KG1 (cell line): ENCODE measurements around the gene ATP13A2.

Source experiments
- DNase-seq: peaks from one replicate; lab custom pipeline; 2025; lab: John Stamatoyannopoulos, UW

Gene ATP13A2

DNA sequence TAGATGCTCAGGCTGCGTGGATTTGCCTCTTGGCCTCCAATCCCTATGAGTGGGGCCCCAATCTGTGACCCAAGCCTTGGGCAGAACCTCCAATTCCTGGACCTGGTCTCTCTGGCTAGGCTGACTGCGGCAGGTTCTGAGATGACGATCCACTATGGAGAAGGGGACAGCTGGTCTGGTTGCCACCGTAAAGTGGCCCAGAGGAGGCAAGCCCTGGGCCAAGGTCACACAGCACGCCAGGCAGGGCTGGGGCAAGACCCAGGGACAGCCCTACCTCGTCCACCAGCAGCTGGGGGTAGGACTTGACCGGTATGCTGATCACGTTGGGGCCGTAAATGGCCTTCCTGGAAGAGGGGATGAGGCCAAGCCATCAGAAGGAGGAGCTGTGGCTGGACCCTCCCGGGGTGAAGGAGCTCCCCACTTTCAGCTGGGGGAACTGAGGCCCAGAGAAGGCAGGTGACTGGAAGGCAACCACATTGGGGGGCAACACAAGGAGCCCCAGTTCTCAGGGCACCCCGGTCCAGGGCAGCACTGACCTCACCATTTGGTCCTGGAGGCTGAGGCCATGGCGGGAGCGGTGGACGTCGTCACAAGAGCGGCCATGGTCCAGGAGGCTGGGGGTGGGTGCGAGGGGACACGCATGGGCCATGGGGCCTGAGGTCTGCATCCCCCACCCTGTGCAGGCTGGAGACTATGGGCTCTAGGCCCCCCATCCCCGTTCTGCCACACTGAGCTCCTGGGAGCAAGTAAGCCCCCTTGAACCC, 9.8 kb downstream of the ATP13A2 start:
- DNase-seq = no peak

DNA sequence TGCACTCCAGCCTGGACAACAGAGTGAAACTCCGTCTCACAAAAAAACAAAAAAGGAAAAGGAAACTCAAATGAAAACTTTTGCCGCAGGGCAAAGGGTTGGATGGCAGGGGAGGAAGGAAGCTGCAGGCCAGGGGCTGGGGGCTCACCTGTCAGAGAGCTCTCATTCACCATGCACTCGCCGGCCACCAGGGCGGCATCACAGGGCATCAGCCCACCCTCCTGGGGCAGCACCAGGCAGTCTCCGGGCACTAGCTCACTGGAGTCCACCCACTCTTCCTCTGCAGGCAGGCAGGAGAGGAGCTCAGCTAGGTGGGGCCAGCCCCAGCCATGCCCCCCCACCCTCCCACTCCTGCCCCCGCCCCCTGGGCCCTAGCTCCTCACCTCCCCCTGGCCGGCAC, 11.9 kb downstream of the ATP13A2 start:
- DNase-seq = no peak

DNA sequence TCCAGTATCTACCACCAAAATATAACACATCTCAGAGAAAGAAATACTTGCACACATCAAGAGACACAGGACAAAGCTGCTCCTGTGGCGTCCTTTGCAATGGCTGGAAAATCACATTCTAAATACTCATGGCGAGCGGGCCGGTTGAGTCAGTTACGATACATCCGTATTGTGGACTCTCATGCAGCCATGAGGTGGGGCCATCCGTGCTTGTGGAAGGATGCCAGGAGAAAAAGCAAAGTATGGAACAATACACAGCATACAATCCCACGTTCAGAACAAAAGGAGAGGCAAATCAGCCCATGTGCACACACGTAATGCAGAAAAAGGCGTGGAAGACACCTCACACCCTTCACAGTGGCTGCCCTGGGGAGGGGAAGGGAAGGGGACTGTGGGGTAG, 13.1 kb downstream of the ATP13A2 start:
- no peak for DNase-seq

DNA sequence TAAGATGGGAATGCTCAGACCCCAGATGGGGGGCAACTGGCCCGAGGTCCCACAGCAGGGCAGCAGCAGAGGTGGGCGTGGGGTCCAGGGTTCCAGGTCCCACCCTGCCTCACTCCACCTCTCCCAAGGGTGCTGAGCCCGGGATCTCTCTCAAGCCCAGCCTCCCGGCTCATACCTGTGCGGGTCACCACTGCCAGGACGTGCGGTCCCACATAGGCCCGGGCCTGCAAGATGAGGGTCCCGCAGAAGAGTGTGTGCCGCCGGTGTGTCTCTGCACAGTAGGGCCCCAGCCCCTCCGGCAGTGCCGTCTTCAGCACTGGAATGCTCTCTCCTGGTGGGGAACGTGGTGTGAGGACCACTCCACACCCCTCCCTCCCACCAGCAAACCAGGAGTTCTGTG, 14.9 kb downstream of the ATP13A2 start:
- DNase-seq = no peak

DNA sequence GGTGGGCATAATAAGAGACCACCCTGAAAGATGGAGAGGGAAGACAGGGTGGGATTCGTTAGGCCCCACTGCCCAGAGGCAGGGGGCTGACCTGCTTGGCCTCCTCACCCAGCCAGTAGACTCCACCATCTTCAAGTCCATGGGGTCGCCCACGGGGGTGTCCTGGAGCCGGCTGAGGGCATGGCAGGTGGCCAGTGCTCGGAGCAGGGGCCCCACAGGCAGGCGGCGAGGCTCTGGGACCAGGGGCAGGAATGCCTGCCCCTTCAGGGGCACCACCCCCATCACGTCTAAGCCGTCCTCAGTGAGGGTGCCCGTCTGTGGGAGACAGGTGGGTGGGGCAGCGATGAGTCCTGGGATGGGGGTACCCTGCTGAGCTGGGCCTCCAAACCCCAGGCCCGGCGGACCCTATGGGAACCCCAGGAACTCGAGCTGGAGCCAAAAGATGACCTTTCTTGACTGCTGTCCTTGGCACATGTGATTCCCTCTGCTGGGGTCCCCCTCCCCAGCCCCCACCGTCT, 18.1 kb downstream of the ATP13A2 start:
- no peak for DNase-seq

- DNase-seq = no peak
Measured at GRCh38 chr1:16992675-16993074, 19.1 kb downstream of the ATP13A2 start.

DNA sequence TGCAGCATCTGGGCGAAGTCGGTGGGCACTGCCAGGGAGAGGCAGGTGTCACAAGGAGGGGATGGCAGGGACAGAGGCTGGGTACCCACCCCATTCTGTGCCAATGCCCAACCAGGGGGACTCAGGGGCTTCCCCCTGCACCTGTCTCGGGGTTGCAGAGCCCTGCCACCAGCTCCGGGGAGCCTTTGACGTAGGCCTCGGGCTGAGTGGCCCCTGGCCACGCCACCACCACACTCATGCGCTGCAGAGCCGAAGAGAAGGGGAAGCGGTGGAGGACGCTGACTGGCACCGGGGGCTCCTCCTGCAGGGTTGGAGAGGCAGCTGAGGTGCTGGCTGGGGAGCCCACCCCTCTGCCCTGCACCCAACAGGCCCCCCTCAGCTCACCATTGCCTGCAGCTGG, 19.6 kb downstream of the ATP13A2 start:
- no peak for DNase-seq

DNA sequence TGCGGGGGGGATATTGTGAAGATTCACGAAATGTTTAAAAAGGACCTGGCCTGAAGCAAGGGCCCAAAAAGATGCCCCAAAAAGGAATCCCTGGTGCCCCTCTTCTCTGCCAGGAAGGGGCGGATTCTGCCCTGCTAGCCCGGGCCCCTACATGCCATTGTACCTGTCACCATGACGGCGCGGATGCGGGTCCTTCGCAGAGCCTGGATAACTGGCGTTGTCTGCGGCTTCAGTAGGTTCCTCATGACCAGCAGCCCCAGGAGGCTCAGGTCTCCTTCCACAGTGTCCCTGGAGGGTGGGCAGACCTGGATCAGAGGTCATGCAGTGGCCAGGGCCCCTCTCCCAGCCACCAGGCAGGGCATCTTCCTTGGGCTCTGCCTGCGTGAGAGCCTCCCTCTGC, 20.2 kb downstream of the ATP13A2 start:
- DNase-seq = no peak

- DNase-seq = no peak
Measured at GRCh38 chr1:16989676-16990391, 21.9 kb downstream of the ATP13A2 start.

DNA sequence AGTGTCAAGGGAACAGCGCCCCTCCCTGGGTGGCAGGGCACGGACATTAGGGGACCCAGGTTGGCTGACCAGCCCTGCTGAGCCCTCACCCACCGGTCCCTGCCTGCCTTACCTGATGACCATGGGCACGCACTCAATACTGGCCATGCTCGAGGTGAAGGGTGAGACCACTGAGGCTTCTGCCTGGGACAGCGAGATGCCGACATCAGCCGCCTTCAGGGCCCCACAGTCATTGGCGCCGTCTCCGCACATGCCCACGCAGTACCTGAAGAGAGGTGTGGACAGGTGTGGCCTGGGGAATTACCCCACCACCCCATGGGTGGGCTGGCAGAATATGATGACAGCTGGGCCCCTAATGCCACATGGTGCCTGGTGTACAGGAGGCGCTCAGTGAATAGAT, 23.5 kb downstream of the ATP13A2 start:
- no peak for DNase-seq

GRCh38 chr1:16986962-16987361, 24.8 kb downstream of the ATP13A2 start:
- DNase-seq = no peak

GRCh38 chr1:16986560-16986959, 25.2 kb downstream of the ATP13A2 start:
- DNase-seq = no peak

- DNase-seq = no peak
Measured at GRCh38 chr1:16986113-16986512, 25.6 kb downstream of the ATP13A2 start.

- no peak for DNase-seq
Measured at GRCh38 chr1:16984717-16985116, 27.0 kb downstream of the ATP13A2 start.

DNA sequence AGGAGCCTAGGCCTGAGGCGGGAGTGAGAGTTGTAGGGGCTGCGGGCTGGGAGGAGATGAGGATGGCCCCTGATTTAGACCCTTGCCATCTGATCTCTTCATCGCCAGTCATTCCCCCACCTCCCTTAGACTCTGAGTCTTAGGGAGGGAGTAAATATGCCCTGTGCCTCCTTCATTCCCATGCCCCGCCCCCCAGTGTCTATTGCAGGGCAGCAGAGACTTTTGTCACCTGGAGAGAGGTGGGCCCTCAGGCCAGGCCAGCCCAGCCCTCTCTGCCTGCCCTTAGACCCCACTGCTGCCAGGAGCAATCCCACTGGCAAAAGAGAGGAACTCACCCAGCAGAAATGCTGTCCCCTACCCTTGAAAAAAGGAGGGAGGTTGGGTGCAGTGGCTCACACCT, 28.1 kb downstream of the ATP13A2 start:
- DNase-seq = no peak

- no peak for DNase-seq
Measured at GRCh38 chr1:16982902-16983301, 28.8 kb downstream of the ATP13A2 start.

- DNase-seq = no peak
Measured at GRCh38 chr1:16981269-16981849, 30.4 kb downstream of the ATP13A2 start.

DNA sequence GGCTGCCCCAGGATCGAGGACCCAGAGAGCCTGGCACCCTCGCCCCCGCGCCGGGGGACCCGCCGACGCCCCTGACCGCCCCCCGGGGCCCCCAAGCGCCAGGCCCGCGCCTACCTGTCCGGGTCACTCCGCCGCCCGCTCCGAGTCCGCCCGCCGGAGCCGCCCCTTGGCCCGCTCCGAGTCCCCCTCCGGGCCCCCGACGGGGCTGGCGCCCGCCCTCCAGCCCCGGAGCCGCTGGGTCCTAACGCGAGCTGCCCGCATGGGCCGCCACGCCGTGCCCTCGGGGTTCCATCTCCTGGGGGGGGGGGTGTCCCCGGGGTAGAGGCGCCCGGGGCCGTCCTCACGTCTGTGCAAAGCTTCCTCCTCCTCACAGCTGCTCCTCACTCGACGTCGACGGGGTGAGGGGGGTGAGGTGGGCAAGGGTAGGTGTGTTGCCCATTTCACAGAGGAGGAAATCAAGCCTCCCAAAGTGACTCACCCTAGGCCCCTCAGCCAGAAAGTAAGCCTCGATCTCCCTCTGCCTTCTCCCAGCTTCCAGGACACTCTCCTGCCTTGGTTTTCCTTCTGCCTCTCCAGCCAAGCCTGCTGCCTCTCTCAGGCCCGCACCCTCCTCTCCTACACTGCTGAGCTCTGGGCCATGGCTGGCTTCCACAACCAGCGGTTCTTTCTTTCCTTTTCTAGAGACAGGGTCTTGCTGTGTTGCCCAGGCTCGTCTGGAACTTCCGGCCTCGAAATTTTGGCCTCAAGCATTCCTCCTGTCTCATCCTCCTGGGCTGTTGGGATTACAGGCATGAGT, 31.1 kb downstream of the ATP13A2 start, which contains the start of gene MFAP2:
TSS of gene MFAP2 (minus strand) at position 148 of the 796 bp plus-strand sequence. CDS start 2,347 bp downstream, outside the sequence.
- no peak for DNase-seq

GRCh38 chr1:16979475-16980327, 32.0 kb downstream of the ATP13A2 start:
- no peak for DNase-seq

- no peak for DNase-seq
Measured at GRCh38 chr1:16978567-16979474, 32.9 kb downstream of the ATP13A2 start.
